ENCODE measurements around the gene AGGF1.

The AGGF1 gene

GRCh38 chr5:77010243-77010642, 20.0 kb upstream of the AGGF1 start:
- no peak for DNase-seq (ENCODE audit: low read depth)
- TF ChIP-seq CTCF (IDR thresholded peaks at IDR 0.05; ENCODE audit: control insufficient read depth, extremely low read depth, insufficient read depth), result no peak
- no peak overlapping the region for H3K4me3 ChIP-seq (ENCODE audit: low read depth, low read length)

DNA sequence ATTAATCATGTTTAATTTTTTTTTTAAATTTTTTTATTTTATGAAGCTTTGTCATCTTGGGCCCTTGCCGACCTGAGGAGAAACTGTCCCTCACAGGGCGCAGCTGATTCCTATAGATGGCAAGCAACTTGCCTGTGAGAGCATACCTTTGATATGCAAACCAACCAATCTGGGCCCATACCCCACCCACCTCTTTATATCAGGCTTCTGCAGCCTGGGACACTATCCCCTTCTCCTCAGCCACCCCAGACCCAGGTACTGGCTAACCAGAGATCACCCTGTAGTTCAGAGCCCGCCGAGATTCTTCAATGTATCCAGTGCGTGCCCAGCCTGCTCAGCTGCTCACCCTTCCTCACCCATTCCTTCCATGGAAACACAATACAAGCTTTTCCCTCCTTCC, 18.7 kb upstream of the AGGF1 start:
- no peak for DNase-seq (ENCODE audit: low read depth)
- TF ChIP-seq CTCF (IDR thresholded peaks at IDR 0.05; ENCODE audit: control insufficient read depth, extremely low read depth, insufficient read depth), result no peak
- no peak overlapping the region for H3K4me3 ChIP-seq (ENCODE audit: low read depth, low read length)

DNA sequence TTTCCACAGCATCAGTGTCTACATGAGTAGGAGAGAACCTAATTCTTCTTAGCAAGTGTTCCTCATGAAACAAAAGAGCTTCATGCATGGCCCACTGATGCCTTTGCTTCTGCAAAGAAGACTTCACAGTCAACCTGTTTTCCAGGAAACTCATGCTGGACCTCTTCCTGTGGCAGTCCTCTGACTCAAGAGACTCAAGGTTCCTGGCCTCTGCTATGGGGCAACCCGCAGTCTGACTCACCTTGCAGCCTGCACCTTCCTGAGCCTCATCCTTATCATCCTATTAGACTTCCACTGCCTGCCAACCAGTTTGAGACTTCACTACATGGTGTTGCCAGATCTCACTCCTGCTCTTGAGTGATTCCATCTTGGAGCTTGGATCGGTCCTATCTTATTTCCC, 17.6 kb upstream of the AGGF1 start:
- no peak overlapping the region for H3K4me3 ChIP-seq (ENCODE audit: low read depth, low read length)
- TF ChIP-seq CTCF (IDR thresholded peaks at IDR 0.05; ENCODE audit: control insufficient read depth, extremely low read depth, insufficient read depth), result no peak
- DNase-seq (ENCODE audit: low read depth), result no peak

DNA sequence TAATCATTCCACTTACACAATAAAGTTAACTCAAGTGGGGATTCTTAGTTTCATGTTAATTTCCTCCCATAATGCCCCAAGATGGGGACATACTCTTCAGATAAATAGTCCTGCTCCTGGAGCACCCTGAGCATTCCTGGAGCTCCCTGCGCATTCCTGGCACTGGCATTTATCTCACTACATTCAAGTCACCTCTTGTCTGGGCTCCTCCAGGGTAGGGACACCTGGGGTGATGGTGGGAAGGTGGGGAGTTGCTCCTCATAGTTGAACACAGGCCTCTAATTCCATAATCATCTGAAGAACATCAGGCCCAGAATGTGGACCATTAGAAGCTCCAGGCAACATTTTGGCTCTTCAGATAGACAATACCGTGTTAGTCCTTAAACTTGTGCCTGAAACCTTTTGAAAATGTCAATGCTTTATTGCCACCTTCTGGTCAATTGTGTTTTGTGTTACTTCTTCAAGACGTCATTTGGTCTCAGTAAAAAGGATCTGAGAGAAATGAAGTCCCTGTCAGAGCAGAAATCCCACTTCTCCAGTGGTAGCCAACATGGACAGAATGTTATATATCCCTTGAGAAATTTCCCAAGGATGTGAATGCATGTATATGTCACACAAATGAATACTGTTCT, 14.2 kb upstream of the AGGF1 start:
- TF ChIP-seq CTCF (IDR thresholded peaks at IDR 0.05; ENCODE audit: control insufficient read depth, extremely low read depth, insufficient read depth), result peak; percentile 50

DNA sequence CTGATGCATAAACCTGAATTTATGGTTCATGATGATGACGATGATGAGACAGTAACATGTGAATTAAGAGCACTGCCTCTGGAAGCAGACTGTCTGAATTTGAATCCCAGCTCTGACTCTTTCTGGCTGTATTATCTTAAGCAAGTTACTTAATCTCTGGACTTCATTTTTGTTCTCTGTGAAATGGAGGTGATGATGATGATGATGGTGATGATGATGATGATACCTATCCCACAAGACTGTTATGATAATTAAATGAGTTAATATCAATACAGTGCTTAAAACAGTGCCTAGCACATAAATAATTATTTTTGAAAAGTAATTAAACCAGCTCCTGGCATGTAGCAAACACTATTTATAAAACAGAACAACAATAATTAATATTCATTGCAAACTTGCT, 13.2 kb upstream of the AGGF1 start:
- TF ChIP-seq CTCF (IDR thresholded peaks at IDR 0.05; ENCODE audit: control insufficient read depth, extremely low read depth, insufficient read depth), result no peak
- no peak for DNase-seq (ENCODE audit: low read depth)
- no peak overlapping the region for H3K4me3 ChIP-seq (ENCODE audit: low read depth, low read length)

More for the DNA sequence above, 14.2 kb upstream of the AGGF1 start:
- DNase-seq (ENCODE audit: low read depth), result peak; percentile 77
- no peak overlapping the region for H3K4me3 ChIP-seq (ENCODE audit: low read depth, low read length)

DNA sequence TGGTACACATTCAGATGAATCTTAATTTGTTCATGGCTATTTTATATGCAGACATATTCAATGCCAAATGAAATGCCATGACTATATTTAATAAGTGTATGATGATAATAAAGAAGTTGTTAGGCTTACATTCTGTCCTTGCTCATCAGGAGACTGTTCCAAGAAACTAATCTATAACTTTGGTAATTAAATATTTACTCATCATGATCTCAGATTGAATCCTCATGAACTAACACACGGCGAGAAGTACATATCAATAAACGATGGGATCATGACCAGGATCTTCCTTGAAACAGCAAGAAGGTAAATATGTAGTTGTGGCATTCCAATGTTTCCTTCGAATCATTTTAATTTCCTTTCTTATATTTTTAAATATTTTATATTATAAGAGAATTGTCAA, 12.5 kb upstream of the AGGF1 start:
- peak; percentile 95 for DNase-seq (ENCODE audit: low read depth)
- no peak for TF ChIP-seq CTCF (IDR thresholded peaks at IDR 0.05; ENCODE audit: control insufficient read depth, extremely low read depth, insufficient read depth)
- H3K4me3 ChIP-seq (ENCODE audit: low read depth, low read length), result no peak overlapping the region

Measured in LNCaP clone FGC (cell line).